Liver (tissue), 3 donors: ENCODE measurements around the gene LPCAT1.

Experiments
- ATF3 ChIP-seq: IDR thresholded peaks from 2 replicates; pipeline ENCODE4 v1.6.1; 2016; ENCODE audit warnings: antibody characterized with exemption
- CTCF ChIP-seq: fragments of 150-350 bp; IDR thresholded peaks from 2 replicates; pipeline ENCODE4 v1.5.1; 2017; ENCODE audit warnings: improper control_type of control experiment, low read depth, low read length; ENCODE audit not compliant: missing input control
- EGR1 ChIP-seq, 2 donors: IDR thresholded peaks; 2 replicates each; pipeline ENCODE4 v1.6.1; 2016 to 2018; ENCODE audit warnings: antibody characterized with exemption in 2 of 2, low read depth in 2 of 2
- FOXA1 ChIP-seq: IDR thresholded peaks from 2 replicates; pipeline ENCODE4 v1.6.1; 2016; ENCODE audit warnings: antibody characterized with exemption
- GABPA ChIP-seq, 2 donors: IDR thresholded peaks in 1 of 2; conservative IDR thresholded peaks in 1 of 2; 2 replicates each; pipeline ENCODE4 v1.6.1; 2016; ENCODE audit warnings: antibody characterized with exemption in 2 of 2, mild to moderate bottlenecking in 1 of 2, moderate library complexity in 1 of 2
- HNF4A ChIP-seq, 2 donors: conservative IDR thresholded peaks; 2 replicates each; pipeline ENCODE4 v1.6.1; 2016; ENCODE audit warnings: antibody characterized with exemption in 2 of 2, mild to moderate bottlenecking in 2 of 2
- JUND ChIP-seq, 2 donors: IDR thresholded peaks; 2 replicates each; pipeline ENCODE4 v1.6.1; 2016; ENCODE audit warnings: antibody characterized with exemption in 2 of 2
- RAD21 ChIP-seq, 2 donors: IDR thresholded peaks; 2 replicates each; pipeline ENCODE4 v1.6.1; 2016; ENCODE audit warnings: antibody characterized with exemption in 2 of 2, mild to moderate bottlenecking in 2 of 2
- REST ChIP-seq: IDR thresholded peaks from 2 replicates; pipeline ENCODE4 v1.6.1; 2016; ENCODE audit warnings: antibody characterized with exemption, mild to moderate bottlenecking
- RXRA ChIP-seq, 2 donors: IDR thresholded peaks; 2 replicates each; pipeline ENCODE4 v1.6.1; 2017 to 2018; ENCODE audit warnings: antibody characterized with exemption in 2 of 2, mild to moderate bottlenecking in 1 of 2
- SP1 ChIP-seq: IDR thresholded peaks from 2 replicates; pipeline ENCODE4 v1.6.1; 2018; ENCODE audit warnings: antibody characterized with exemption, mild to moderate bottlenecking
- TAF1 ChIP-seq: conservative IDR thresholded peaks from 2 replicates; pipeline ENCODE4 v1.6.1; 2016; ENCODE audit warnings: antibody characterized with exemption, mild to moderate bottlenecking
- YY1 ChIP-seq: IDR thresholded peaks from 2 replicates; pipeline ENCODE4 v1.6.1; 2016; ENCODE audit warnings: antibody characterized with exemption, mild to moderate bottlenecking
- ZBTB33 ChIP-seq: IDR thresholded peaks from 2 replicates; pipeline ENCODE4 v1.6.1; 2016; ENCODE audit warnings: antibody characterized with exemption
- donor health status: healthy.
- donor health status: healthy.

GRCh38 chr5:1563617-1564181, 39.9 kb upstream of the LPCAT1 start:
- TF ChIP-seq GABPA (IDR thresholded peaks at IDR 0.05 in 1 of 2, conservative IDR thresholded peaks at IDR 0.05 in 1 of 2), result no peak
- TF ChIP-seq CTCF, result no peak
- no peak for TF ChIP-seq ATF3
- no peak for TF ChIP-seq YY1
- TF ChIP-seq RAD21 (IDR thresholded peaks at IDR 0.05), result no peak
- no peak for TF ChIP-seq REST
- TF ChIP-seq RXRA (IDR thresholded peaks at IDR 0.05), result no peak
- TF ChIP-seq TAF1, result no peak
- no peak for TF ChIP-seq FOXA1
- no peak for TF ChIP-seq JUND (IDR thresholded peaks at IDR 0.05)
- no peak for TF ChIP-seq ZBTB33
- no peak for TF ChIP-seq HNF4A (conservative IDR thresholded peaks at IDR 0.05)
- no peak for TF ChIP-seq EGR1 (IDR thresholded peaks at IDR 0.05; ENCODE audit: low read depth in 2 of 2)
- TF ChIP-seq SP1, result no peak
